GM12892 (cell line): Measurements from ENCODE around the gene PPP2CA.

Experiments
- POLR2A ChIP-seq: IDR thresholded peaks from 2 replicates; pipeline ENCODE4 v1.6.1; 2011; ENCODE audit warnings: low read depth, low read length, control low read depth
- POLR2AphosphoS5 ChIP-seq: IDR thresholded peaks from 2 replicates; pipeline ENCODE4 v1.6.1; 2011; ENCODE audit warnings: low read depth, low read length, control low read depth
- TAF1 ChIP-seq: IDR thresholded peaks from 2 replicates; pipeline ENCODE4 v1.6.1; 2011; ENCODE audit warnings: low read depth, mild to moderate bottlenecking, control low read depth, low read length, borderline replicate concordance

DNA sequence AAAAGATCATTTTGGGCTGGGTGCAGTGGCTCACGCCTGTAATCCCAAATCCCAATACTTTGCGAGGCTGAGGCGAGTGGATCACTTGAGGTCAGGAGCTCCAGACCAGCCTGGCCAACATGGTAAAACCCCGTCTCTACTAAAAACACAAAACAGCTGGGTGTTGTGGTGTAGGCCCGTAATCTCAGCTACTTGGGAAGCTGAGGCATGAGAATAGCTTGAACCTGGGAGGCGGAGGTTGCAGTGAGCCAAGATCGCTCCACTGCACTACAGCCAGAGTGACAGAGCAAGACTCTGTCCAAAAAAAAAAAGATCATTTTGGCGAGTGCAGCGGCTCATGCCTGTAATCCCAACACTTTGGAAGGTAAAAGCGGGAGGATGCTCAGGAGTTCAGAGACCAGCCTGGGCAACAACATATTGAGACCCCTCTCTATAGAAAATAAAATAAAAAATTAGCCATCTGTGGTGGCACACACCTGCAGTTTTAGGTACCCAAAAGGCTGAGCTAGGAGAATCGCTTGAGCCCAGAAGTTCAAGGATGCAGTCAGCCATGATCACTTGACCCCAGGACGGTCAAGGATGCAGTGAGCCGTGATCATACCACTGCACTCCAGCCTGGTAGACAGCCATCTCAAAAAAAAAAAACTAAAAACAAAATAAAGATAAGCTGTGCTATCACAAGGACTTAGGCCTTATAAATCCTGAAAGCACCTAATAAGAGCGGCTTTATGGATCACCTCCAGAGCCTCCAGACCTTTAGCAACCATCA is 16.2 kb downstream of the PPP2CA start:
- TF ChIP-seq POLR2AphosphoS5 (no peak), POLR2A (no peak), TAF1 (no peak)
